GM23338 (cell line): ENCODE results near the gene PARP2. TPM values are rescaled to one million over a fixed set of nuclear protein-coding genes. Genes with fewer than 3 reads are reported as not detected.

Source experiments
- ATAC-seq: fragments of 200-7000 bp; cut with Tn5 transposase; 3 replicates; pipeline ENCODE4 v1.9.1; 2020
- DNase-seq: peaks from one replicate; pipeline ENCODE4 v3.0.0-alpha.2; 2015; ENCODE audit warnings: low spot score
- H2AFZ ChIP-seq: fragments of 200-600 bp; sonication (generic); 2 replicates; pipeline ENCODE4 v1.8.0; 2016; ENCODE audit warnings: antibody characterized with exemption, mild to moderate bottlenecking, moderate library complexity
- H3F3A ChIP-seq: fragments of 200-600 bp; sonication (generic); replicated peaks from 2 replicates; pipeline ENCODE4 v1.8.0; 2017; ENCODE audit warnings: antibody characterized with exemption, mixed run types, low read depth
- H3K27ac ChIP-seq: fragments of 200-600 bp; sonication (generic); 2 replicates; pipeline ENCODE4 v1.6.1; 2016; ENCODE audit warnings: low read depth
- H3K27me3 ChIP-seq: fragments of 200-600 bp; sonication (generic); 2 replicates; pipeline ENCODE4 v1.8.0; 2016; ENCODE audit warnings: mild to moderate bottlenecking, mixed run types, moderate library complexity; ENCODE audit not compliant: insufficient read depth
- H3K36me3 ChIP-seq: fragments of 200-600 bp; sonication (generic); 2 replicates; pipeline ENCODE4 v1.8.0; 2016; ENCODE audit warnings: mild to moderate bottlenecking; ENCODE audit not compliant: insufficient read depth
- H3K4me1 ChIP-seq: fragments of 200-600 bp; sonication (generic); 2 replicates; pipeline ENCODE4 v1.8.0; 2016; ENCODE audit warnings: mild to moderate bottlenecking, moderate library complexity; ENCODE audit not compliant: insufficient read depth
- H3K4me2 ChIP-seq: fragments of 200-600 bp; sonication (generic); 2 replicates; pipeline ENCODE4 v1.7.1; 2017; ENCODE audit warnings: mixed run types
- H3K4me3 ChIP-seq: fragments of 200-600 bp; sonication (generic); 2 replicates; pipeline ENCODE4 v1.6.1; 2016; ENCODE audit warnings: mixed run types
- H3K79me2 ChIP-seq: fragments of 200-600 bp; sonication (generic); replicated peaks from 2 replicates; pipeline ENCODE4 v1.8.0; 2017; ENCODE audit warnings: mild to moderate bottlenecking; ENCODE audit not compliant: insufficient read depth
- H3K9me2 ChIP-seq: fragments of 200-600 bp; sonication (generic); 2 replicates; pipeline ENCODE4 v1.8.0; 2017; ENCODE audit not compliant: insufficient read depth
- H4K20me1 ChIP-seq: fragments of 200-600 bp; sonication (generic); replicated peaks from 2 replicates; pipeline ENCODE4 v1.8.0; 2017; ENCODE audit warnings: mild to moderate bottlenecking; ENCODE audit not compliant: insufficient read depth
- H3K27ac Mint-ChIP-seq: 2 replicates; pipeline ENCODE4 v1.8.0; 2020; ENCODE audit warnings: inconsistent platforms, mild to moderate bottlenecking, moderate library complexity, mixed read lengths
- H3K27me3 Mint-ChIP-seq: 3 replicates; pipeline ENCODE4 v1.8.0; 2022; ENCODE audit warnings: low read depth, mild to moderate bottlenecking, moderate library complexity, mixed read lengths, inconsistent platforms; ENCODE audit not compliant: insufficient read depth, poor library complexity
- H3K36me3 Mint-ChIP-seq: 3 replicates; pipeline ENCODE4 v1.8.0; 2021; ENCODE audit warnings: low read depth, mild to moderate bottlenecking, inconsistent platforms, moderate library complexity, mixed read lengths
- H3K4me1 Mint-ChIP-seq: 3 replicates; pipeline ENCODE4 v1.8.0; 2020; ENCODE audit warnings: mild to moderate bottlenecking, inconsistent platforms, mixed read lengths
- H3K4me3 Mint-ChIP-seq: 3 replicates; pipeline ENCODE4 v1.8.0; 2021; ENCODE audit warnings: moderate library complexity, mild to moderate bottlenecking, inconsistent platforms, mixed read lengths
- H3K9me3 Mint-ChIP-seq: 3 replicates; pipeline ENCODE4 v1.8.0; 2020; ENCODE audit warnings: moderate library complexity, mild to moderate bottlenecking, inconsistent platforms, mixed read lengths
- CREB1 ChIP-seq: fragments of 250-450 bp; sonication (Bioruptor Pico); IDR thresholded peaks from 2 replicates; pipeline ENCODE4 v1.5.0; 2020; ENCODE audit warnings: low read depth, mild to moderate bottlenecking, moderate library complexity
- CTCF ChIP-seq, 2 experiments: fragments of 200-600 bp in 1 of 2; sonication (generic) in 1 of 2; conservative IDR thresholded peaks; 2 replicates each; pipeline versions ENCODE4 v1.5.1 to v1.6.1; 2016 to 2017; ENCODE audit warnings: antibody characterized with exemption in 2 of 2, low read depth in 2 of 2, mild to moderate bottlenecking in 2 of 2, moderate library complexity in 1 of 2
- ETS1 ChIP-seq: IDR thresholded peaks from 2 replicates; pipeline ENCODE4 v1.6.1; 2016; ENCODE audit warnings: antibody characterized with exemption
- EZH2 ChIP-seq: fragments of 200-600 bp; sonication (generic); IDR thresholded peaks from one replicate; pipeline ENCODE4 v1.8.0; 2017; ENCODE audit warnings: antibody characterized with exemption, mild to moderate bottlenecking, low read depth; ENCODE audit not compliant: unreplicated experiment
- EZH2phosphoT487 ChIP-seq: fragments of 200-600 bp; sonication (generic); IDR thresholded peaks from one replicate; pipeline ENCODE4 v1.8.1; 2018; ENCODE audit warnings: antibody characterized with exemption; ENCODE audit not compliant: unreplicated experiment
- JUNB ChIP-seq: IDR thresholded peaks from one replicate; pipeline ENCODE4 v1.6.1; 2016; ENCODE audit warnings: antibody characterized with exemption; ENCODE audit not compliant: unreplicated experiment
- NANOG ChIP-seq: IDR thresholded peaks from 2 replicates; pipeline ENCODE4 v1.6.1; 2016; ENCODE audit warnings: antibody characterized with exemption, borderline replicate concordance
- POLR2AphosphoS5 ChIP-seq: IDR thresholded peaks from 2 replicates; pipeline ENCODE4 v1.6.1; 2016; ENCODE audit warnings: antibody characterized with exemption, low read depth
- ZNF114 ChIP-seq: fragments of 250-450 bp; sonication (Bioruptor Pico); IDR thresholded peaks from 2 replicates; pipeline ENCODE4 v1.5.0; 2020; ENCODE audit warnings: mild to moderate bottlenecking, moderate library complexity
- ZNF331 ChIP-seq: fragments of 250-450 bp; sonication (Bioruptor Pico); IDR thresholded peaks from 2 replicates; pipeline ENCODE4 v1.5.0; 2020; ENCODE audit warnings: low read depth, mild to moderate bottlenecking, moderate library complexity
- ZNF462 ChIP-seq: fragments of 250-450 bp; sonication (Bioruptor Pico); IDR thresholded peaks from 2 replicates; pipeline ENCODE4 v1.5.0; 2020; ENCODE audit warnings: mild to moderate bottlenecking, moderate library complexity
- polyA plus RNA-seq: library from polyadenylated mRNA; unstranded; fragments of >200 nt; fragmentation: Nextera tagmentation; extraction: Ambion mirVana; gene quantifications from 2 replicates; pipeline ENCODE4 v1.2.1, GENCODE V29; 2016
- total RNA-seq: library from RNA; depleted of rRNA; stranded (reverse); fragments of >200 nt; shearing (Covaris generic); gene quantifications from 2 replicates; pipeline ENCODE4 v1.2.3, GENCODE V29; 2014

The PARP2 gene
- total and polyA plus RNA-seq, 2 experiments from 2014 or later: 27.8 to 42.7 TPM

- no peak overlapping the region for H2AFZ ChIP-seq
- Mint-ChIP-seq H3K9me3 (no peaks in the 10 kb centered on the region; the same call in 2 of the 3 replicates), H3K27me3 (peaks cover 14% of the 10 kb centered on the region), H3K4me3 (no peak overlapping the region), H3K36me3 (peaks cover 61% of the 10 kb centered on the region), H3K27ac (no peak overlapping the region), H3K4me1 (peaks cover 6% of the 10 kb centered on the region; the same call in 2 of the 3 replicates)
- DNase-seq (no peak), ATAC-seq (no peak)
- H3K9me2 ChIP-seq: no peaks in the 10 kb centered on the region
- TF ChIP-seq JUNB (no peak), CTCF (conservative IDR thresholded peaks at IDR 0.05; ENCODE audit: low read depth in 2 of 2) (no peak), ZNF462 (no peak), CREB1 (CRISPR knock-in tag) (no peak), ZNF114 (CRISPR knock-in tag) (no peak), EZH2 (no peak), NANOG (no peak), EZH2phosphoT487 (no peak), ETS1 (no peak), ZNF331 (CRISPR knock-in tag) (no peak), POLR2AphosphoS5 (no peak)
- H3F3A ChIP-seq: no peaks in the 10 kb centered on the region
- no peak overlapping the region for H3K4me2 ChIP-seq
- H3K4me1 ChIP-seq: no peaks in the 10 kb centered on the region
- no peaks in the 10 kb centered on the region for H3K27me3 ChIP-seq
- H4K20me1 ChIP-seq: no peaks in the 10 kb centered on the region
- H3K36me3 ChIP-seq: 0 out of 2 replicates have a peak, but pooled peaks cover 3% of the 10 kb centered on the region
- no peaks in the 10 kb centered on the region for H3K79me2 ChIP-seq
- no peak overlapping the region for H3K4me3 ChIP-seq
- no peak overlapping the region for H3K27ac ChIP-seq
Measured at GRCh38 chr14:20384886-20385285, 41.5 kb downstream of the PARP2 start.
